Measurements from ENCODE around the gene PIF1.

GRCh38 chr15:64775551-64776401, 49.7 kb downstream of the PIF1 start, which contains the start of gene RBPMS2:
- TF ChIP-seq EP300 (IDR thresholded peaks at IDR 0.05) (no peak), CTCF (IDR thresholded peaks at IDR 0.05) (no peak), POLR2AphosphoS5 (IDR thresholded peaks at IDR 0.05) (no peak)
